ENCODE measurements around the gene CDH16. TPM values are rescaled to one million over a fixed set of nuclear protein-coding genes. Genes with fewer than 3 reads are reported as not detected.

CDH16 gene
- total and polyA plus RNA-seq, 2 of the 13 experiments (the other 11 are each of a cell fraction or from before 2014, with no cell fraction given), result 2.7 to 3.9 TPM

GRCh38 chr16:66961065-66961744 is 42.5 kb upstream of the CDH16 start, which contains the start of gene CES3 (continued):
- TF ChIP-seq, protein P1, sequence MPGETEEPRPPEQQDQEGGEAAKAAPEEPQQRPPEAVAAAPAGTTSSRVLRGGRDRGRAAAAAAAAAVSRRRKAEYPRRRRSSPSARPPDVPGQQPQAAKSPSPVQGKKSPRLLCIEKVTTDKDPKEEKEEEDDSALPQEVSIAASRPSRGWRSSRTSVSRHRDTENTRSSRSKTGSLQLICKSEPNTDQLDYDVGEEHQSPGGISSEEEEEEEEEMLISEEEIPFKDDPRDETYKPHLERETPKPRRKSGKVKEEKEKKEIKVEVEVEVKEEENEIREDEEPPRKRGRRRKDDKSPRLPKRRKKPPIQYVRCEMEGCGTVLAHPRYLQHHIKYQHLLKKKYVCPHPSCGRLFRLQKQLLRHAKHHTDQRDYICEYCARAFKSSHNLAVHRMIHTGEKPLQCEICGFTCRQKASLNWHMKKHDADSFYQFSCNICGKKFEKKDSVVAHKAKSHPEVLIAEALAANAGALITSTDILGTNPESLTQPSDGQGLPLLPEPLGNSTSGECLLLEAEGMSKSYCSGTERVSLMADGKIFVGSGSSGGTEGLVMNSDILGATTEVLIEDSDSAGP (CRISPR knock-in tag; IDR thresholded peaks at IDR 0.05; ENCODE audit: borderline replicate concordance), result peak; percentile 61; the same call in 1 of the 2 replicates
- no peak for TF ChIP-seq RERE (CRISPR knock-in tag; IDR thresholded peaks at IDR 0.05; ENCODE audit: low read depth)
- TF ChIP-seq, protein P2, sequence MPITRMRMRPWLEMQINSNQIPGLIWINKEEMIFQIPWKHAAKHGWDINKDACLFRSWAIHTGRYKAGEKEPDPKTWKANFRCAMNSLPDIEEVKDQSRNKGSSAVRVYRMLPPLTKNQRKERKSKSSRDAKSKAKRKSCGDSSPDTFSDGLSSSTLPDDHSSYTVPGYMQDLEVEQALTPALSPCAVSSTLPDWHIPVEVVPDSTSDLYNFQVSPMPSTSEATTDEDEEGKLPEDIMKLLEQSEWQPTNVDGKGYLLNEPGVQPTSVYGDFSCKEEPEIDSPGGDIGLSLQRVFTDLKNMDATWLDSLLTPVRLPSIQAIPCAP (CRISPR knock-in tag; IDR thresholded peaks at IDR 0.05; ENCODE audit: low read depth), result no peak
- peak; percentile 46; the same call in 1 of the 2 replicates for TF ChIP-seq ZZZ3 (CRISPR knock-in tag; IDR thresholded peaks at IDR 0.05; ENCODE audit: borderline replicate concordance)
- TF ChIP-seq TEAD3 (CRISPR knock-in tag; optimal IDR thresholded peaks at IDR 0.05; ENCODE audit: borderline replicate concordance), result peak; percentile 48
- TF ChIP-seq ZNF350 (CRISPR knock-in tag; IDR thresholded peaks at IDR 0.05; ENCODE audit: borderline replicate concordance, low read depth), result peak; percentile 46; the same call in 1 of the 2 replicates
- peak; percentile 68; the same call in 1 of the 2 replicates for TF ChIP-seq ZSCAN21 (CRISPR knock-in tag; IDR thresholded peaks at IDR 0.05; ENCODE audit: borderline replicate concordance)
- TF ChIP-seq RBM39 (IDR thresholded peaks at IDR 0.05; ENCODE audit: low read depth, low read length, poor library complexity, severe bottlenecking), result no peak
- peak; percentile 38; the same call in 1 of the 2 replicates for TF ChIP-seq SMC3 (IDR thresholded peaks at IDR 0.05; ENCODE audit: low read length)
- peak; percentile 17; the same call in 1 of the 2 replicates for TF ChIP-seq GMEB1 (CRISPR knock-in tag; IDR thresholded peaks at IDR 0.05; ENCODE audit: borderline replicate concordance)
- peak; percentile 66 for TF ChIP-seq ZMYM4 (CRISPR knock-in tag; IDR thresholded peaks at IDR 0.05)
- TF ChIP-seq, protein P3, sequence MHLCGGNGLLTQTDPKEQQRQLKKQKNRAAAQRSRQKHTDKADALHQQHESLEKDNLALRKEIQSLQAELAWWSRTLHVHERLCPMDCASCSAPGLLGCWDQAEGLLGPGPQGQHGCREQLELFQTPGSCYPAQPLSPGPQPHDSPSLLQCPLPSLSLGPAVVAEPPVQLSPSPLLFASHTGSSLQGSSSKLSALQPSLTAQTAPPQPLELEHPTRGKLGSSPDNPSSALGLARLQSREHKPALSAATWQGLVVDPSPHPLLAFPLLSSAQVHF (CRISPR knock-in tag; IDR thresholded peaks at IDR 0.05), result no peak
- TF ChIP-seq ASH2L (IDR thresholded peaks at IDR 0.05; ENCODE audit: insufficient read length, low read depth, low read length), result no peak
- TF ChIP-seq, protein P4, sequence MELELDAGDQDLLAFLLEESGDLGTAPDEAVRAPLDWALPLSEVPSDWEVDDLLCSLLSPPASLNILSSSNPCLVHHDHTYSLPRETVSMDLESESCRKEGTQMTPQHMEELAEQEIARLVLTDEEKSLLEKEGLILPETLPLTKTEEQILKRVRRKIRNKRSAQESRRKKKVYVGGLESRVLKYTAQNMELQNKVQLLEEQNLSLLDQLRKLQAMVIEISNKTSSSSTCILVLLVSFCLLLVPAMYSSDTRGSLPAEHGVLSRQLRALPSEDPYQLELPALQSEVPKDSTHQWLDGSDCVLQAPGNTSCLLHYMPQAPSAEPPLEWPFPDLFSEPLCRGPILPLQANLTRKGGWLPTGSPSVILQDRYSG (CRISPR knock-in tag; IDR thresholded peaks at IDR 0.05), result no peak
- TF ChIP-seq JUND (CRISPR knock-in tag; IDR thresholded peaks at IDR 0.05), result no peak

All from HepG2 (cell line).